ENCODE measurements around the gene NLK.

DNA sequence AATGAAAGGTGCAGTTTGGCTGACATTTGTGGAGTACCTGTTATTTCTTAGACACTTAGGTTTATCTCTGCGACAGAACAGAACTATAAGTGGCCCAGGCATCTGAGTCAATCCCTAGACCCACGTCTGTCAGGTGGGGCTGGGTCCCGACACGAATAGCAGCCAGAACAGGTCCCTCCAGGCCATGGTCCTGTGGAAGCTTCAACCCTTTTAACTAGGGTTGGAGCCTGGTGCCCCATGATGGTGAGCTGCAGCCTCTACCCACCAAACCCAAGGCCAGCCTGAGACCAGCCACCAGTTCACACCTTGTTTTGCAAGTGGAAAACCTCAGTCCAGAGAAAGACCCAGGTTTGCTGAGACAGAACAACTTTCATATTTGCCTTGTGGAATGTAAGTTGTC lies 202.0 kb downstream of the NLK start:
- TF ChIP-seq, protein P1, sequence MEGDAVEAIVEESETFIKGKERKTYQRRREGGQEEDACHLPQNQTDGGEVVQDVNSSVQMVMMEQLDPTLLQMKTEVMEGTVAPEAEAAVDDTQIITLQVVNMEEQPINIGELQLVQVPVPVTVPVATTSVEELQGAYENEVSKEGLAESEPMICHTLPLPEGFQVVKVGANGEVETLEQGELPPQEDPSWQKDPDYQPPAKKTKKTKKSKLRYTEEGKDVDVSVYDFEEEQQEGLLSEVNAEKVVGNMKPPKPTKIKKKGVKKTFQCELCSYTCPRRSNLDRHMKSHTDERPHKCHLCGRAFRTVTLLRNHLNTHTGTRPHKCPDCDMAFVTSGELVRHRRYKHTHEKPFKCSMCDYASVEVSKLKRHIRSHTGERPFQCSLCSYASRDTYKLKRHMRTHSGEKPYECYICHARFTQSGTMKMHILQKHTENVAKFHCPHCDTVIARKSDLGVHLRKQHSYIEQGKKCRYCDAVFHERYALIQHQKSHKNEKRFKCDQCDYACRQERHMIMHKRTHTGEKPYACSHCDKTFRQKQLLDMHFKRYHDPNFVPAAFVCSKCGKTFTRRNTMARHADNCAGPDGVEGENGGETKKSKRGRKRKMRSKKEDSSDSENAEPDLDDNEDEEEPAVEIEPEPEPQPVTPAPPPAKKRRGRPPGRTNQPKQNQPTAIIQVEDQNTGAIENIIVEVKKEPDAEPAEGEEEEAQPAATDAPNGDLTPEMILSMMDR (IDR thresholded peaks at IDR 0.05), result no peak
- TF ChIP-seq POLR2A (IDR thresholded peaks at IDR 0.05), result no peak

Measured in tibial nerve (tissue), 3 donors.